Medulla oblongata (tissue), 1 donor: ENCODE data around the gene DNAH6.
A peak's percentile ranks its signal among the peaks of the same experiment; 100 is the strongest.
"Not testable (repeated sequence)": the region's sequence is repeated elsewhere in the genome, so short reads cannot be mapped to it uniquely, and the experiment has no call there.

Experiments used
- DNase-seq: peaks from one replicate; pipeline ENCODE4 v3.0.0-alpha.2; 2015; ENCODE audit errors: extremely low spot score

The DNAH6 gene

GRCh38 chr2:84755096-84755495, 238.8 kb downstream of the DNAH6 start:
- DNase-seq, result no peak

GRCh38 chr2:84757648-84758047, 241.3 kb downstream of the DNAH6 start:
- DNase-seq, result no peak

- DNase-seq, result no peak
Measured at GRCh38 chr2:84766791-84767190, 250.5 kb downstream of the DNAH6 start.

- DNase-seq, result no peak
Measured at GRCh38 chr2:84768840-84769239, 252.5 kb downstream of the DNAH6 start.

- DNase-seq, result no peak
Measured at GRCh38 chr2:84770280-84770679, 254.0 kb downstream of the DNAH6 start.

GRCh38 chr2:84771251-84771650, 255.0 kb downstream of the DNAH6 start:
- no peak for DNase-seq

- DNase-seq, result not testable (repeated sequence)
Measured at GRCh38 chr2:84773562-84773961, 257.3 kb downstream of the DNAH6 start.

GRCh38 chr2:84776011-84776410, 259.7 kb downstream of the DNAH6 start:
- DNase-seq, result no peak

- DNase-seq, result no peak
Measured at GRCh38 chr2:84778911-84779690, 262.8 kb downstream of the DNAH6 start.

- DNase-seq, result no peak
Measured at GRCh38 chr2:84779781-84780180, 263.5 kb downstream of the DNAH6 start.

- DNase-seq, result no peak
Measured at GRCh38 chr2:84781942-84782716, 265.8 kb downstream of the DNAH6 start.

GRCh38 chr2:84782717-84783442, 266.6 kb downstream of the DNAH6 start:
- DNase-seq, result no peak

GRCh38 chr2:84785950-84786349, 269.7 kb downstream of the DNAH6 start:
- DNase-seq, result no peak

- DNase-seq, result no peak
Measured at GRCh38 chr2:84786601-84787000, 270.3 kb downstream of the DNAH6 start.

- no peak for DNase-seq
Measured at GRCh38 chr2:84788027-84788426, 271.7 kb downstream of the DNAH6 start.

GRCh38 chr2:84788498-84788897, 272.2 kb downstream of the DNAH6 start:
- DNase-seq, result no peak

- DNase-seq, result no peak
Measured at GRCh38 chr2:84792856-84793522, 276.7 kb downstream of the DNAH6 start.

- DNase-seq, result no peak
Measured at GRCh38 chr2:84793641-84794040, 277.3 kb downstream of the DNAH6 start.

GRCh38 chr2:84796798-84797197, 280.5 kb downstream of the DNAH6 start:
- no peak for DNase-seq

GRCh38 chr2:84797271-84797670, 281.0 kb downstream of the DNAH6 start:
- DNase-seq, result peak; percentile 9

GRCh38 chr2:84799772-84800171, 283.5 kb downstream of the DNAH6 start:
- DNase-seq, result no peak
